ENCODE data around the gene TOLLIP. TPM values are rescaled to one million over a fixed set of nuclear protein-coding genes. Genes with fewer than 3 reads are reported as not detected.

Gene TOLLIP
- total and polyA plus RNA-seq, 5 donors: 32.6 to 53.6 (median 45.1) TPM

- no peak for ATAC-seq
- peak in 2 of 3 donors; percentile 32 to 37 for DNase-seq
- peaks cover 3% of the 10 kb centered on the region for H3K4me1 ChIP-seq (ENCODE audit: control insufficient read depth, insufficient read depth, low read length)
- intact Hi-C loops (cut with DNase I): no loop called here
- no peaks in the 10 kb centered on the region for H3K9me3 ChIP-seq (ENCODE audit: control insufficient read depth, low read length)
- H3K4me3 ChIP-seq (ENCODE audit: low read length): no peak overlapping the region
- 64% methylated on average over 13 of the region's 13 CpGs for WGBS
- no peak overlapping the region for H3K27ac ChIP-seq (ENCODE audit: low read length)
- no peaks in the 10 kb centered on the region for H3K27me3 ChIP-seq (ENCODE audit: control insufficient read depth, insufficient read depth)
These were observed 50.9 kb downstream of the TOLLIP start for GRCh38 chr11:1258401-1259075.

GRCh38 chr11:1257916-1258315 is 51.5 kb downstream of the TOLLIP start:
- H3K4me1 ChIP-seq (ENCODE audit: control insufficient read depth, insufficient read depth, low read length): peaks cover 2% of the 10 kb centered on the region
- intact Hi-C loops (cut with DNase I): no loop called here
- H3K9me3 ChIP-seq (ENCODE audit: control insufficient read depth, low read length): no peaks in the 10 kb centered on the region
- H3K4me3 ChIP-seq (ENCODE audit: low read length): no peak overlapping the region
- ATAC-seq (no peak), DNase-seq (peak in 1 of 3 donors; percentile 55)
- H3K27me3 ChIP-seq (ENCODE audit: control insufficient read depth, insufficient read depth): no peaks in the 10 kb centered on the region
- no peak overlapping the region for H3K27ac ChIP-seq (ENCODE audit: low read length)
- 83% methylated on average over 16 of the region's 16 CpGs for WGBS

GRCh38 chr11:1257366-1257765 is 52.1 kb downstream of the TOLLIP start:
- 87% methylated on average over 27 of the region's 27 CpGs for WGBS
- Histone ChIP-seq H3K9me3 (ENCODE audit: control insufficient read depth, low read length) (no peaks in the 10 kb centered on the region), H3K27ac (ENCODE audit: low read length) (no peak overlapping the region), H3K4me1 (ENCODE audit: control insufficient read depth, insufficient read depth, low read length) (no peaks in the 10 kb centered on the region), H3K4me3 (ENCODE audit: low read length) (no peak overlapping the region), H3K27me3 (ENCODE audit: control insufficient read depth, insufficient read depth) (no peaks in the 10 kb centered on the region)
- ATAC-seq: no peak
- peak in 2 of 3 donors; percentile 48 to 57 for DNase-seq
- intact Hi-C loops (cut with DNase I): no loop called here

- H3K4me1 ChIP-seq (ENCODE audit: control insufficient read depth, insufficient read depth, low read length): no peaks in the 10 kb centered on the region
- no peak overlapping the region for H3K4me3 ChIP-seq (ENCODE audit: low read length)
- ATAC-seq (no peak), DNase-seq (peak in 2 of 3 donors; percentile 35 to 47)
- H3K9me3 ChIP-seq (ENCODE audit: control insufficient read depth, low read length): no peaks in the 10 kb centered on the region
- intact Hi-C loops (cut with DNase I): no loop called here
- WGBS: 51% methylated on average over 26 of the region's 26 CpGs
- no peak overlapping the region for H3K27ac ChIP-seq (ENCODE audit: low read length)
- H3K27me3 ChIP-seq (ENCODE audit: control insufficient read depth, insufficient read depth): no peaks in the 10 kb centered on the region
These were observed 53.0 kb downstream of the TOLLIP start for GRCh38 chr11:1256257-1257045.

- DNase-seq (peak in 2 of 3 donors; percentile 35 to 59), ATAC-seq (no peak)
- 83% methylated on average over 24 of the region's 24 CpGs for WGBS
These were observed 54.3 kb downstream of the TOLLIP start for GRCh38 chr11:1255151-1255550.

GRCh38 chr11:1254733-1255132 is 54.7 kb downstream of the TOLLIP start:
- Histone ChIP-seq H3K27me3 (ENCODE audit: control insufficient read depth, insufficient read depth) (no peaks in the 10 kb centered on the region), H3K9me3 (ENCODE audit: control insufficient read depth, low read length) (no peaks in the 10 kb centered on the region), H3K4me1 (ENCODE audit: control insufficient read depth, insufficient read depth, low read length) (no peaks in the 10 kb centered on the region), H3K27ac (ENCODE audit: low read length) (no peak overlapping the region), H3K4me3 (ENCODE audit: low read length) (no peak overlapping the region)
- intact Hi-C loops (cut with DNase I): no loop called here
- ATAC-seq: no peak
- 84% methylated on average over 19 of the region's 19 CpGs for WGBS
- peak in 1 of 3 donors; percentile 24 for DNase-seq

More at GRCh38 chr11:1255151-1255550, 54.3 kb downstream of the TOLLIP start:
- Histone ChIP-seq H3K27ac (ENCODE audit: low read length) (no peak overlapping the region), H3K4me1 (ENCODE audit: control insufficient read depth, insufficient read depth, low read length) (no peaks in the 10 kb centered on the region), H3K4me3 (ENCODE audit: low read length) (no peak overlapping the region), H3K9me3 (ENCODE audit: control insufficient read depth, low read length) (no peaks in the 10 kb centered on the region), H3K27me3 (ENCODE audit: control insufficient read depth, insufficient read depth) (no peaks in the 10 kb centered on the region)
- intact Hi-C loops (cut with DNase I): no loop called here

- WGBS: 91% methylated on average over 22 of the region's 22 CpGs
- Histone ChIP-seq H3K27me3 (ENCODE audit: control insufficient read depth, insufficient read depth) (no peaks in the 10 kb centered on the region), H3K27ac (ENCODE audit: low read length) (no peak overlapping the region), H3K4me1 (ENCODE audit: control insufficient read depth, insufficient read depth, low read length) (no peaks in the 10 kb centered on the region), H3K4me3 (ENCODE audit: low read length) (no peak overlapping the region), H3K9me3 (ENCODE audit: control insufficient read depth, low read length) (no peaks in the 10 kb centered on the region)
- intact Hi-C loops (cut with DNase I): no loop called here
- peak in 1 of 3 donors; percentile 39 for DNase-seq
- no peak for ATAC-seq
These were observed 55.3 kb downstream of the TOLLIP start for GRCh38 chr11:1254086-1254648.

GRCh38 chr11:1253103-1253485 is 56.3 kb downstream of the TOLLIP start:
- Histone ChIP-seq H3K27me3 (ENCODE audit: control insufficient read depth, insufficient read depth) (no peaks in the 10 kb centered on the region), H3K9me3 (ENCODE audit: control insufficient read depth, low read length) (no peaks in the 10 kb centered on the region), H3K4me1 (ENCODE audit: control insufficient read depth, insufficient read depth, low read length) (no peaks in the 10 kb centered on the region), H3K4me3 (ENCODE audit: low read length) (no peak overlapping the region), H3K27ac (ENCODE audit: low read length) (no peak overlapping the region)
- intact Hi-C loops (cut with DNase I): no loop called here
- 89% methylated on average over 9 of the region's 9 CpGs for WGBS
- DNase-seq (no peak), ATAC-seq (no peak)

- peak in 1 of 3 donors; percentile 54 for DNase-seq
- 93% methylated on average over 38 of the region's 38 CpGs for WGBS
These were observed 56.9 kb downstream of the TOLLIP start for GRCh38 chr11:1252371-1253102.

GRCh38 chr11:1251236-1251770 is 58.1 kb downstream of the TOLLIP start:
- peak in 2 of 3 donors; percentile 26 to 41 for DNase-seq
- ATAC-seq: no peak
- Histone ChIP-seq H3K27me3 (ENCODE audit: control insufficient read depth, insufficient read depth) (no peaks in the 10 kb centered on the region), H3K27ac (ENCODE audit: low read length) (no peak overlapping the region), H3K9me3 (ENCODE audit: control insufficient read depth, low read length) (no peaks in the 10 kb centered on the region), H3K4me1 (ENCODE audit: control insufficient read depth, insufficient read depth, low read length) (no peaks in the 10 kb centered on the region), H3K4me3 (ENCODE audit: low read length) (no peak overlapping the region)
- WGBS: 95% methylated on average over 16 of the region's 16 CpGs
- intact Hi-C loops (cut with DNase I): no loop called here

More at GRCh38 chr11:1252371-1253102, 56.9 kb downstream of the TOLLIP start:
- H3K4me3 ChIP-seq (ENCODE audit: low read length): no peak overlapping the region
- H3K9me3 ChIP-seq (ENCODE audit: control insufficient read depth, low read length): no peaks in the 10 kb centered on the region
- no peak for ATAC-seq
- intact Hi-C loops (cut with DNase I): no loop called here
- no peaks in the 10 kb centered on the region for H3K4me1 ChIP-seq (ENCODE audit: control insufficient read depth, insufficient read depth, low read length)
- no peaks in the 10 kb centered on the region for H3K27me3 ChIP-seq (ENCODE audit: control insufficient read depth, insufficient read depth)
- no peak overlapping the region for H3K27ac ChIP-seq (ENCODE audit: low read length)
